ENCODE data around the gene MAG. TPM values are rescaled to one million over a fixed set of nuclear protein-coding genes. Genes with fewer than 3 reads are reported as not detected.
"Not testable (repeated sequence)": the region's sequence is repeated elsewhere in the genome, so short reads cannot be mapped to it uniquely, and the experiment has no call there.

The MAG gene
- total RNA-seq, 4 donors from 2014 or later, result 0.10 TPM; not detected in 3

- peak; percentile 59 to 90 for DNase-seq (ENCODE audit: low spot score in 2 of 2)
- H3K4me3 ChIP-seq (ENCODE audit: low read depth, poor library complexity, severe bottlenecking), result no peak overlapping the region
- intact Hi-C loops (cut with DNase I; ENCODE audit: low total_unique reads), result loop anchor here (5.0 to 10.0 kb wide), 2 partner anchors 115 to 142 kb away; partner anchors contain the start of gene KRTDAP
- TF ChIP-seq POLR2A (IDR thresholded peaks at IDR 0.05) (no peak), CTCF (IDR thresholded peaks at IDR 0.05) (peak in 1 of 3 donors; percentile 55)
- 28 to 31% methylated on average over 27 to 32 of the region's 32 CpGs for WGBS, 2 donors
Observed at GRCh38 chr19:35352448-35353304, 60.7 kb downstream of the MAG start.

- intact Hi-C loops (cut with DNase I; ENCODE audit: low total_unique reads), result loop anchor here (5.0 to 10.0 kb wide), 2 partner anchors 114 to 141 kb away; partner anchors contain the start of gene KRTDAP
- H3K4me3 ChIP-seq (ENCODE audit: low read depth, poor library complexity, severe bottlenecking), result no peak overlapping the region
- DNase-seq (ENCODE audit: low spot score in 2 of 2), result peak in 1 of 2 donors; percentile 67
- WGBS, 2 donors, result 71 to 74% methylated on average over 9 of the region's 9 CpGs
- TF ChIP-seq POLR2A (IDR thresholded peaks at IDR 0.05) (no peak), CTCF (IDR thresholded peaks at IDR 0.05) (no peak)
Observed at GRCh38 chr19:35353635-35354034, 61.7 kb downstream of the MAG start.

- no peak overlapping the region for H3K4me3 ChIP-seq (ENCODE audit: low read depth, poor library complexity, severe bottlenecking)
- TF ChIP-seq CTCF (IDR thresholded peaks at IDR 0.05), result no peak
- TF ChIP-seq POLR2A (IDR thresholded peaks at IDR 0.05), result no peak
- intact Hi-C loops (cut with DNase I; ENCODE audit: low total_unique reads), result loop anchor here (5.0 to 10.0 kb wide), 2 partner anchors 112 to 140 kb away; partner anchors contain the start of gene KRTDAP
- DNase-seq (ENCODE audit: low spot score in 2 of 2), result peak in 1 of 2 donors; percentile 54
- 72 to 80% methylated on average over 8 of the region's 8 CpGs for WGBS, 2 donors
Observed at GRCh38 chr19:35354898-35355297, 62.9 kb downstream of the MAG start.

- intact Hi-C loops (cut with DNase I; ENCODE audit: low total_unique reads), result loop anchor here (10.0 kb wide), 1 partner anchor 139 kb away; the partner anchor contains the start of gene KRTDAP
- no peak overlapping the region for H3K4me3 ChIP-seq (ENCODE audit: low read depth, poor library complexity, severe bottlenecking)
- TF ChIP-seq POLR2A (IDR thresholded peaks at IDR 0.05) (no peak), CTCF (IDR thresholded peaks at IDR 0.05) (no peak)
- DNase-seq (ENCODE audit: low spot score in 2 of 2), result peak in 1 of 2 donors; percentile 59
- 47 to 53% methylated on average over 6 of the region's 6 CpGs for WGBS, 2 donors
Observed at GRCh38 chr19:35355791-35356460, 64.0 kb downstream of the MAG start.

GRCh38 chr19:35357867-35358573 is 66.1 kb downstream of the MAG start, which contains the start of gene FFAR3:
Gene FFAR3 (plus strand): TSS chr19:35358460. CDS start chr19:35358891, 431 bp downstream.
- WGBS, 2 donors, result 29 to 33% methylated on average over 17 of the region's 18 CpGs
- DNase-seq (ENCODE audit: low spot score in 2 of 2), result peak; percentile 28 to 67
- TF ChIP-seq POLR2A (IDR thresholded peaks at IDR 0.05) (no peak), CTCF (IDR thresholded peaks at IDR 0.05) (no peak)

GRCh38 chr19:35358834-35359233 is 66.9 kb downstream of the MAG start:
- intact Hi-C loops (cut with DNase I; ENCODE audit: low total_unique reads), result loop anchor here (10.0 kb wide), 1 partner anchor 136 kb away; the partner anchor contains the start of gene KRTDAP
- DNase-seq (ENCODE audit: low spot score in 2 of 2), result peak in 1 of 2 donors; percentile 43

More at GRCh38 chr19:35357867-35358573, 66.1 kb downstream of the MAG start, which contains the start of gene FFAR3:
- no peak within 1 kb of the TSS for H3K4me3 ChIP-seq (ENCODE audit: low read depth, poor library complexity, severe bottlenecking)
- intact Hi-C loops (cut with DNase I; ENCODE audit: low total_unique reads), result loop anchor here (10.0 kb wide), 1 partner anchor 137 kb away; the partner anchor contains the start of gene KRTDAP

GRCh38 chr19:35359395-35359794 is 67.4 kb downstream of the MAG start:
- intact Hi-C loops (cut with DNase I; ENCODE audit: low total_unique reads), result loop anchor here (10.0 kb wide), 1 partner anchor 135 kb away; the partner anchor contains the start of gene KRTDAP
- DNase-seq (ENCODE audit: low spot score in 2 of 2), result peak in 1 of 2 donors; percentile 61
- 88 to 95% methylated on average over 15 to 20 of the region's 21 CpGs for WGBS, 2 donors
- not testable (repeated sequence) for H3K4me3 ChIP-seq (ENCODE audit: low read depth, poor library complexity, severe bottlenecking)

More at GRCh38 chr19:35358834-35359233, 66.9 kb downstream of the MAG start:
- H3K4me3 ChIP-seq (ENCODE audit: low read depth, poor library complexity, severe bottlenecking), result not testable (repeated sequence)
- 80% methylated on average over 12 of the region's 16 CpGs; no CpG with 5 or more reads in 1 of the 2 donors for WGBS, 2 donors

- WGBS, 2 donors, result 75 to 83% methylated on average over 2 of the region's 5 CpGs
- H3K4me3 ChIP-seq (ENCODE audit: low read depth, poor library complexity, severe bottlenecking); intact Hi-C loops (cut with DNase I; ENCODE audit: low total_unique reads): not testable (repeated sequence)
- peak in 1 of 2 donors; percentile 39 for DNase-seq (ENCODE audit: low spot score in 2 of 2)
Observed at GRCh38 chr19:35360081-35360480, 68.1 kb downstream of the MAG start.
